NCI-H2081 (cell line): ENCODE data around the gene PSRC1.

Source experiments
- DNase-seq, 2 experiments: peaks; one replicate each; lab custom pipeline; 2025; lab: John Stamatoyannopoulos, UW

PSRC1 gene

GRCh38 chr1:109247401-109248365 is 35.3 kb downstream of the PSRC1 start:
- DNase-seq = no peak

- DNase-seq = no peak
Measured at GRCh38 chr1:109246141-109246551, 36.8 kb downstream of the PSRC1 start.

- DNase-seq = no peak
Measured at GRCh38 chr1:109243860-109244552, 38.9 kb downstream of the PSRC1 start.

- DNase-seq = no peak
Measured at GRCh38 chr1:109243221-109243620, 39.7 kb downstream of the PSRC1 start.

- no peak for DNase-seq
Measured at GRCh38 chr1:109242387-109242786, 40.6 kb downstream of the PSRC1 start.

GRCh38 chr1:109241841-109242345 is 41.1 kb downstream of the PSRC1 start:
- DNase-seq = no peak

GRCh38 chr1:109241344-109241743 is 41.6 kb downstream of the PSRC1 start:
- DNase-seq = no peak

GRCh38 chr1:109240158-109241152 is 42.5 kb downstream of the PSRC1 start:
- peak; percentile 60 to 70 for DNase-seq

GRCh38 chr1:109239409-109240068 is 43.4 kb downstream of the PSRC1 start:
- DNase-seq = peak in 1 of 2 experiments; percentile 27

- DNase-seq = no peak
Measured at GRCh38 chr1:109239047-109239408, 43.9 kb downstream of the PSRC1 start.

GRCh38 chr1:109238382-109238781 is 44.6 kb downstream of the PSRC1 start:
- DNase-seq = no peak

- DNase-seq = no peak
Measured at GRCh38 chr1:109237512-109237911, 45.4 kb downstream of the PSRC1 start.

- no peak for DNase-seq
Measured at GRCh38 chr1:109235137-109235536, 47.8 kb downstream of the PSRC1 start.

- no peak for DNase-seq
Measured at GRCh38 chr1:109231066-109231465, 51.9 kb downstream of the PSRC1 start.
